GM21825 (cell line): ENCODE results near the gene LMOD2.

Source experiments
- ATAC-seq: cut with Tn5 transposase; IDR thresholded peaks from one replicate; pipeline ENCODE4 v1.9.1; 2021; ENCODE audit warnings: mild to moderate bottlenecking, moderate library complexity; ENCODE audit not compliant: unreplicated experiment

The LMOD2 gene

DNA sequence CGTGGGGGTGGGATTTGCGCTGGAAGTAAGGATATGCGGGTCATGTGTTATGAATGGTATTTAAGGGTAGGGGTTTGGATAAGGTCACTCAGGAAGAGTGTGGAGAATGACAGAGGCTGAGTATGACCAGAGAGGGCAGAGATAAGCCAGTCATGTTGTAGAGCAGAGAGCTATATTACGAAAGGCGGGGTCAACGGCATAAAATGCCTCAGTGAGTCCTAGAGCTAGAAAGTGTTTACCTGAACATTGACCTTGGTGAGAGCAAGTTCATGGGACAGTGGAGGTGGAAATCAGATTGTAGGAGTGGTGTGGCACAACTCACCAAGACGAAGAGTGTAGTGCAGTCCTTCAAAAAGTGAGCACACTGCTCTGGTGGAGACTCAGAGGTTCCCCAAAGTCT, 13.8 kb downstream of the LMOD2 start:
- ATAC-seq: no peak

DNA sequence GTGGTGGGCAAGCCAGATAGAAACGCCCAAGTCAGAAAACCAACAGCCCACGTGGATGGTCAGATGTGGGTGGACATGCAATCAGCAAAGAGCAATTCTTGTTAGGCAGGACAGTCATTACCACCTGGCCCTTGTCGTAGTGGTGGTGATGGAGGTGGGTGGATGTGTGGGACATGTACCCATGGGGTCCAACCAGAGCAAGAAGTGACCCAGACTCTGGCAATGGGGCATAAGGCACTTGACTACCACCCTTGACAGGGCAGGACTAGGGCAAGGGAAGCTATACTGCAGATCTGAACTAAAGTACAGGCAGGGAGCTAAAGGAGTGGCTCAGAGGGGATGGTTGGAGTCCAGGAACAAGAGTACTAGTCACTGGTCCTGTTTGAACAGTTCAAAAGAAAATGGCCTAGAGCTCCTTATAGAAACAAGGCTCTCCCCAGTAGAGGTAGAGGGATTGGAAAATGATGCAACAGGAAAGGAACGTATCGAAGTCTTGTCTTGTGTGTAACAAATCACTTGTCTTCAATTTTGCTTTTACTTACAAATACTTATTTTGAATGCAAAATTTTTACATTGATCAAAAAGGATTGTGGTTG, 17.6 kb downstream of the LMOD2 start:
- no peak for ATAC-seq

DNA sequence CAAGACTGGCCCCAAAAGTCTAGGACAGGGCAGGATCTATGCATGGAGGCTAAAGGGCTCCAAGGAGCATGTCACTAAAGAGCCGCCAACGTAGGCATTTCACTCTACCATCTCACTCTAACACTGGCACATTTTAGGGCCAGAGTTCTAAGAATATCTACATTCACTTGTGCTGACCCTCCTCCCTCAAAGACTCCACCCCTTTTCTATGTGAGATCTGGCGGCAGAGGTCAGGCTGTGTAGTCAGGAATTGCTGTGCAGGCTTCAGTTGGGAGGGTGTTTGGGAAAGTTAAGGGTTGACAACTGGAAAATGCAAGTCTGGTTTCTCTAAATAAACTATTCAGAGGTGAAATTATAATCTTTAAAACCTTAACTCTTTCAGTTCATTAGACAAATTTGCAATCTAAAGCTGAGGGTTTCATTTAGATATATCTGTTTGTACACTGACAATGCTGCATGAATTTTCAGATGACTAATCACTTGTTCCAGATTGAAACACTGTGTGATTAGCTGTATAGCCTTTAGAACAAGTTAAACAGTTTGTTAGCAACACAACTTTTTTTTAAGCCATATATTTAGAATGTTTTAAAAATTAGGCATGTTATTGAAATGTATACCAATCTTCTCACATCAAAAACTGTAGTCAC, 18.2 kb downstream of the LMOD2 start:
- ATAC-seq: no peak

DNA sequence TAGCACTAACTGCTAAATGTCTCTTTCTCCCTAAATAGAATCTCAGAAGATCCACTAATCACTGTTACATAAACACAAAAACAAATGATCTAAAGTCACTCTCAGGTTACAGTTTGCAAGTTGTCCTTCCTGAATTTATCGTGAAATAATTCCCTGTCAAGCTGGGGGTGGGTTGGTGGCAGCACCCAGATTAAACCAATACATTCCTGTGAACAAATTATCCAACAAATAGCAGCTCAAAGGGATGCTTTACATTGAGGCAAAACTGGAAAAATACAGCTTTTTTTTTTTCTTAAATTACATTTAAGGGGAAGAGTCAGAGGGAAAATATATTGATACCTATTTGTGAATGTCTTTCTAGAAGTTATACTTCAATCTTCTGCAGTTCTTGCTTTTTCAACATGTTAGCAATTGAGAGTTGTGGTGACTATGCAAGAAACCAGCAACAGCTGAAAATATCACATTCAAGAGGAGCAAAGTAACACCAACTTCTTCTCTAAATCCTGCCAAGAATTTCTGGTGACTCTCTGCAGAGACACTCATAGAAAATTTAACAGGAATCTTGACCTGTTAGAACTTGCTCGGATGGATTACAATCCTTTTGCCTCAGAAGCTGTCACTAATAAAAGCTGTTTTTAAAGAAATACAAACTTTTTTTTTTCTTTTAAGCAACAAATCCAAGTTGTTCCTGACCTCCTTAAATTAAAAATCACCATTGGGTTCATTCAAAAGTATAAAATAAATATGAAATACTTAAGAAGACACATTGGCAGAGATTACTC, 18.9 kb downstream of the LMOD2 start:
- ATAC-seq: no peak

DNA sequence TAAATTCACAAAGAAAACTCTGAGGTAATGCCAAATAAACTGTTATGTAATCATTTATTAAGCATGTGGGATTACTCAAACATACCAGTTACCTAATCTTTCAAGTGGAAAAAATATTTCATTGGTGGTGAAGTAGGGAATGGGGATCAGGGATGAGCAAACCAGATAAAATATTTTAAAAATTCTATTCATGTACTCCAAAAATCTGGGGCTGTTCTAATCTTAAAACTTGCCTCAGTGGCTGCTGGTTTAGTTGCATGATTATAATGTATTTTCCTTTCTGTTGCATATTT, 19.5 kb downstream of the LMOD2 start:
- no peak for ATAC-seq

DNA sequence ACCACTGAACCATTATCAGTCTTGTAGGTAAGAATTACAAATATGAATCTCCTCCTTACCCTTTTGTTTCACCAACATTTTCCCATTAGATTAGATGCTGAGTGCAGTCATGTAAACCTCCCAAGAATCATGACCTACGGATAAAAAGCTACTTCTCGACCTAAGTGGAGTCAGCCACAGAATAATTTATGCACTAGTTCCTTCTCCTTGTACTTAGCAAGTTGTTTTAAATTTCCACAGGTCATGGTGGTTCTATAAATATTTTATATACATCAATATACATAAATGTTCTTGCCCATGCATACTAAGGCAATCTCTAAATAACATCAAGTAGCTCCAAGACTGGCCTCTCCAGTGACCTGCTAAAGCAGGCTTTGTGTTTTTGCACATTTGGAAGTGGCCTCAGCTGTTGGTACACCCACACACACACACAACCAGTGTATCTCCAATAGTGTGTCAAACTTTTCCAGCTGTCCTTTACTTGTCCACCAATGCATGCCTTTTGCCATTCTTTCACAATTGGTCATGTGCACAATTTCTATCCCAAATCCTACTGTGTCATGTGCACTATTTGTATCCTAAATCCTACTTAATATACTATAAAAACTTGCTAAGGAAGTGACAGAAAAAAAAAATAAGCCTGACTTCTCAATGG, 21.5 kb downstream of the LMOD2 start:
- ATAC-seq: no peak

DNA sequence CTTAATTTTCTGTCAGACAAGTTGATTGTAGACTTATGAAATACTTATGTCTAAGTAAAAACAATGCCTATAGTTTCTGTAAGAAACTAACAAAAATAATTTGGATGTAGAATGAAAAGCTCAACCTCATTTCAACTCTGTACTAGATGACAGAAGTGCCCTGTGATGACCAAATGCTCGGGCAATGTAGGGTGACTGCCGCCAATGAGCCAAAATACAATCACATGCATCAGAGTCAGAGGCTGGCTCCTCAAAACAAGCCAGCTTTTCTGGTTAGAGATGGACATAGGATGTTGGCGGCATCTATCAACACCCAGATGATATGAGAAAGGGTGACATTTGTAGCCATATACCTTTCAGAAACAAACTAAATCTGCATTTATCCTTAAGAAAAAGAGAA, 23.9 kb downstream of the LMOD2 start:
- ATAC-seq: no peak

DNA sequence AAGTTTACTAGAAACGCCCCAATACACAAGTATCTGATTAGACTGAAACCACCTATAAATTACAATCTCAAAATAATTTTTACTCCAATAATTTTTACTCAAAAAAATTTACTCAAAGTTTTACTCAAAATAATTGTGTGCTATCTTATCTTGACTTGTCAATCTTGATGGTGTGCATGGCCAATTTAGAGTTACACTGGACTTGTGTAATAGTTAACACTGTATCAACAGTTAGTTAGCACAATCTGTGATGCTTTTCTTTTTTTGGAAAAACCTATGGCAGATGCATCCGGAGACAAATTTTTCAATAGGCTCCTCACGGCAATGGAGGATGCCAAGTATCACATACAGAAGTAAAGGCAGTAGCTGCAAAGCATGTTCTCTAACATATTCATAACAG, 24.9 kb downstream of the LMOD2 start:
- no peak for ATAC-seq

DNA sequence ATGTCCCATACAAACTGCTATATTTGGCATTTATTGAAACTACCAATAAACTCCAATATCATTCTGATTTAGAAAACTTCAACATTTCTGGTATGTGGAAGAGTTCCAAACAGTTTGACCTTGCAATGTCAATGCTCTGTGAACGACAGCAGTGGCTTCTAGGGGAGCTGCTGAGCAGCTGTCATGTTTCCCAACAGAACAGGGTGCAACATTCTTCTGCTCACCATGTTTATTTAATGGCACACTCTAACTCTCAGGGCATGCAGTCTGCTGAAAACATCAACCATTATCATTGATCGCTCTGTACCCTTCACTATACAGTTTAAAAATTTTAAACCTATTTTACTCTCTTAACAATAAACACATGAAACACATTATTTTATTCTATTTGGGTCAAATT, 25.9 kb downstream of the LMOD2 start:
- no peak for ATAC-seq

DNA sequence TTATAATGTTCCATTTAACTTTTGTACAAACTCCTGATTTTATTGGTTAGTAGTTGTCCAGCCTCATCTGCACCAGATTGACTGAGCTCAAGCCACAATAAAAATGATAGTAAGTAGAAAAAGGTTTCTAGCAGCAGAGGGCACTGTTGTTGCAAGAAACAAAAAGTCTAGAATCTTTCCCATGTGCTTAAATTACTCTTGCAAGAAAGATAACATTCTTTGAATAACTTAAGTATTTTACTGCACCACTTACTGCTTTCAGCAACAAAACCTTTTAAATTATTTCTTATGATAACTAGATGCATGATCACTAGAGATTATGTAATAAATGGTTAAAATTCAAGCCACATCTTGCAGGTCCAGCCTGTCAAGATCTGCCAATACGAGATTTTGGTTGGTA, 27.0 kb downstream of the LMOD2 start:
- no peak for ATAC-seq

DNA sequence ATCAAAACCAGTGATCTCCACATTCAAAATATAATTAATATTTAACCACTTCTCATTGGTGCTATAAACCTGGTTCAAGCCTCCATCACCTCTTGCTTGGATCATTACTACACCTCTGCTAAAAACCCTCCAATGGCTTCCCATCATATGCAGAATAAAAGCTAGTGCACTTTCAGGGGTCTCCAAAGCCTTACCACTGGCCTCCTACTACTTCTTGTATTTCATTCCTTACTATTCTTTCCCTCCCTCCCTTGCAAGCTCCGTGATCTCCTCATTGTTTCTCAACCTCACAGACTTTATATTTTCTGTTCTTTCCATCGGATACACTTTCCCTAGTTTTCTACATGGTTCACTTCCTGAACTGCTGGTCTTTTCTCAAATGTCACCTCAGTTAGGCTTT, 31.5 kb downstream of the LMOD2 start:
- ATAC-seq: no peak

DNA sequence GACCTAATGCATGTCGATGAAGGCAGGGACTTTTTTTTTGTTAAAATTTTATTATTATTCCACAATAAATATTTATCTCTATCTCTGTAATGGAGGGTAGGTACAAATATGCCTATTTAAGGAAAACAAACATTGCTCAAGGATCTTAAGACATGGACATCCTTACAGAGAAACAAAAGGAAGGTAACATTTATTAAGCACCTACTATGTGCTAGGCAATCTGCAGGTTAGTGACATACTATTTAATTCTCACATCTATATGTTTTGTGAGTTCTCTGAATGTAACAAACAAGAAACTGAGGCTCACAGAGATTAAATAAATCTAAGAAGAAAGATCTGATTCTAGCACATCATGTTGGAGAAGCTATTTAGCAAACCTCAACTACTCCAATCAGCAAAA, 32.1 kb downstream of the LMOD2 start:
- ATAC-seq: no peak

DNA sequence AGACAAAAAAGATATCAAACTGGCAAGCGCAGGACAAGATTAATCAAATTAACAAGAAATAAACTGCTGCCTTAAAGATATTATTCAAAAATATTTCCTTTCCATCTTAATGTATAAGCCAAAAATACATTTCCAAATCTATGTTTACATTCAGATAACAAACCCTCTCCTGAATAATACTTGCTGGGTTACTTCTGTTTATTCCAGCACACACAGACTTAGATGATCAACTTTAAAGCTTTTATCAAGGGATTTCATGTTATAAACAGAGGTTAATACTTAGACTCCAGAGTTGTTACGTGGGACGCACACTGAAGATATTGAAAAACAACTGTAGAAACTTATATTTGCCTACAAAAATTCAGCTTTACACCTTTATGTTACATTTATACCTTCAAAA, 33.6 kb downstream of the LMOD2 start:
- no peak for ATAC-seq

DNA sequence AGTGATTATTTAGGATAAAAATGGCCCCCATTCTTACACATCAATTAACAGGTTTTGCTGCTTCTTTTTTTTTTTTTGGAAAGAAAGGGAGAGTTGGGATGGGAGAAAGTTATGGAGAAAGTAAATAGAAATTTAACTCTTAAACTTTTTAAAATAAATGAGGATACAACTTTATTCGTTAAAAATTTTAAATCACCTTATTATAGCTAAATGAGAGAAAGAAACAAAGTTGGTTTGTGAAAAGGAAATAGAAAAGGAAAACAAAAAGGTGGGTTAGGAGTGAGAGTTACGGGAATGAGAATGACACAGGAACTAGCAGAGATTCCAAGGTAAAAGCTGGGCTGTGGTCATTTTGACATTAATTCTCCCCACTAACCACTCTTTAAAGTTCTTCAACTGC, 34.9 kb downstream of the LMOD2 start:
- ATAC-seq: no peak

DNA sequence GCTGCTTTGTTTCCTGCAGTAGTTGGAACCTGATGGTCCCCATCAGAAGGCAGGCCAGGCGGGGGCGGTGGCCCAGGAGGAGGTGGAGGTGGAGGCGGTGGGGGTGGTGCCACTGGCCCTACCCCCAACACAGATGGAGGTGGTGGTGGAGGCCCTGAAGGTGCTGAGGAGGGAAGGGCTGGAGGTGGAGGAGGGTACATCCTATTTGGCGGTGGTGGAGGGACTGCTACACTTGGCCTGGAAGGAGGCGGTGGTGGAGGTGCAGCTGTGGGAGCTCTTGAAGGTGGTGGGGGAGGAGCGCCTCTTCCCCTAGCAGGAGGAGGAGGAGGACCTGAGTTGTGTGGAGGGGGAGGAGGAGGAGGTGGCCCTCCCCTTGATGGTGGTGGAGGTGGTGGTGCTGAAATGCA, 36.8 kb downstream of the LMOD2 start:
- ATAC-seq: no peak

DNA sequence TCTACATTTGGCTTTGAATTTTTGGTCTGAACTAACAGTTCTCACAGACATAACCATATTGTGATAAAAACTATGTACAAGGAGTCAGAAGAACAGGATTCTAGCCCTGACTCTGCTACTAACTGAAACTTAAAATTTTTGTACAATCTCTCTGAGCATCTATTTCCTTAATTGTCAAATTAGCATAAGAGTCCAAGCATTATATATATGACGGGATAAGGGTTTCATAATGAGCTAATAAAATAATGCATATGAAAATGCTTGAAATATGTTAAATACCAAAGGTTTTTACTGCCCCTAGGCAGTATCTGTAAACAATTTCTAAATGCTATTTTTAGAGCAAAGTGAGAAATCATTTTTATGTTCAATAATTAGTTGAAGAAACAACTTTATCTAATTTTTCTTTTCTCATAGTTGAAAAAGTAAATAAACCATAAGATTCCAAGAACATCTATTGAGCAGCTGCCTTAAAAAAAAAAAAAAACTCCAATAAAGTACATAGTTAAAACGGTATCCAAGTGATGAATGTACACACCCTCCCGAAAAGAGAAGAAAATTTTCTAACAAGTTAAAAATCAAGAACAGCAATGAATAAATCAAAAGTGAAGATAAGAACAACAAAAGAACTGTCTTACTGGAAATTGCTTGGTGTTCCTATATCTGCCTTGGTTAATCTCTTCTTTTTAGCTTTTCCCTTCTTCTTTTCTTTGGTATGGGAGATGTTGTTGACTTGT, 40.4 kb downstream of the LMOD2 start:
- no peak for ATAC-seq

DNA sequence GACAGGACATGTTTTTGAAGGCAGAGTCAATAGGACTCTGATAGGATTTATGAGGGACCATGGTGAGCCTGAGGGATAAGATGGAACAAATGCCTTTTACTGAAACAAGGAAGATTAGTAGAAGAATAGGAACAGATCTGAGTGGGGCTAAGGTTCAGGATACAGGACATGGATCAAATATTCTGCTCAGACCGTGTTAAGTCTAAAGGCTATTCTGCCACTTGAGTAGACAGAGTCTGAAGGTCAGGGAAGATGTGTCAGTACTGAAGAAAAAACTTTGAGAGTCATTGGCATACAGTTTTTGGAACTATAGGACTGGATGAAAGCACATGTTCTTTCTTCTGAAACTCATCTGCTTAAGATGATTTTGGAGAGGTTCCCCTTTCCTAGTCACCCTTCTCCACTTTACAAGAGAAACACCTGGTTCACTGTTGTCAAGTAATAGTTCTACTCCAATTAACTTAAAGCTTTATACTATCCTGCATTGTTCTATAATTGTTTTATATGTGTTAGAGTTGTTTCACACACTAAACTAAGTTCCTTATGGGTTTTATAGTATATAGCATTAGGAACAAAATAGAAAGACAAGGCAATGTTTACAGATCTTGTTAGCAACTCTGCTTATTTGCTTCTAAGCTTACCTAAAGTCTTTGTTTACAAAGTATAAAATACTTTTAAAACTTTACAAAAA, 49.7 kb downstream of the LMOD2 start:
- no peak for ATAC-seq

DNA sequence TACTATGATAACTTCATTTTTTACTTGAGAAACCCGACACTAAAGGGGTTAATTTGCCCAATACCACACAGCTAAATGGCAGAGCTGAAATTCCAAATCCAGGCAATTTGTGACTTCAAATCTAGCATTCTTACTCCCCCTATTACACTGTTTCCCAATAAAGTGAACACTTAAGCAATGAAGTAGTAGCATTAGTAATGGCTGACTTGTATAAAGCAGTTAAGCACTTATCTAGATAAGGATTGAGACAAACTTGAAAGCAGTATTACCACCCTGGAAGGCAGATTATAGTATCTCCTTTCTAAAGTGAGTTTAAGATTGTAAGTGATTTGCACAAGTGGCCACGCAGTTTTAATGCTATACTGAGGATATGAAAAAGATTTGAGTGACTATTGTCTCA, 53.9 kb downstream of the LMOD2 start:
- no peak for ATAC-seq

DNA sequence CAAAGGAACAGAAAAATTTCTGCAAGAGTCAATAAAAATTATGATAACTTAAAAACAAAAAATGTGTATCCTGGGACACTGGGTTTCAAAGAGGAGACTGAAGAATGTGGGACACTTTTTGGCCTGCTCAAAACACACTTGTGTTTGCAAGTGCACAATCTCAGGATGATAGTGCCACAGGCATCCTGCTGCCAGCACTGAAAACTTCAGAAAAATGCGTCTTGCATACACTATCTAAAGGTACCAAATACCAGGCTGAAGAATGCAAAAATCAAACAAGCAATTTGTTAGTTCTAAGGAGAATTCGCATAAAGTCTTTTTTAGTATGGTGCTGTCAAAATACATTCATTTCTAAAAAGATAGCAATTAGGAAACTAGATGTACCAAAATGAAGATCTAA, 55.0 kb downstream of the LMOD2 start:
- no peak for ATAC-seq

DNA sequence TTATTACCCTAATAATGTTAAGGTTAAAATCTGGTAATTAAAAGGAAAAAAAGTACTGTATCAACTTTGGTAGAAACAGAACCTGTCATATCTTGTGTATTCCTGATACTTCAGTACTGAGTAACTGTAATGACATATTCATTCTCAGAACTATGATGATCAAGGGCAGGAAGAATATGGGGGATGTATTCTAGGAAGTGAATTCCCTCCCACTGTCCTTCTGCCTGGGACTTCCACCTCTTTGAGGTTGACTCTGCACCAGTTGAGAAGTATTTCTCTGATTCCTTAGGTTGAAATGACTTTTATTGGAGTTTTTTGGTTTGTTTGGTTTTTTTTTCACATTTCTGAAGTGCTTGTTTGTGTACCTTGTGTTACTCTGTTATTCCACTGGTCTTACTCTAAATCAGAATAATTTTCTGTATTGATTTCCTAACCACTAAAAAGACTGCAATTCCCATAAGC, 56.2 kb downstream of the LMOD2 start:
- ATAC-seq: no peak

DNA sequence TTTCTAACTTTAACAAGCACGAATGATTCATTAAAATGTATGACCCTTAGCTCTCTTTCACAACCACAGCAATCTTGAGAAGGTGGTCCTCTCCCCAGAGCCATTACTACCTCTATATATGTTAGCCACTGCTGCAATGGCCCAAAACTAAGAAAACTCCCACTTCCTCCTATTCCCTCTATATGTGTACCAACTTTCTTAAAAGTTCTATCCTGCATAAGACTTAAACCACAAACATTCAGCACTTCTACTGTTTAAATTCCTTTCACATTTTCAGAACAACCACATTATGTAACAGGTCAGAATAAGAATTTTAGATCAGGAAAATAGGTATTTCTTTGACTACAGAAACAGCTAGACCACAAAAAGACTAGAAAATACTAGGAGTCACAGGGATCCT, 57.0 kb downstream of the LMOD2 start:
- ATAC-seq: no peak
